ENCODE measurements around the gene STMN3.

DNA sequence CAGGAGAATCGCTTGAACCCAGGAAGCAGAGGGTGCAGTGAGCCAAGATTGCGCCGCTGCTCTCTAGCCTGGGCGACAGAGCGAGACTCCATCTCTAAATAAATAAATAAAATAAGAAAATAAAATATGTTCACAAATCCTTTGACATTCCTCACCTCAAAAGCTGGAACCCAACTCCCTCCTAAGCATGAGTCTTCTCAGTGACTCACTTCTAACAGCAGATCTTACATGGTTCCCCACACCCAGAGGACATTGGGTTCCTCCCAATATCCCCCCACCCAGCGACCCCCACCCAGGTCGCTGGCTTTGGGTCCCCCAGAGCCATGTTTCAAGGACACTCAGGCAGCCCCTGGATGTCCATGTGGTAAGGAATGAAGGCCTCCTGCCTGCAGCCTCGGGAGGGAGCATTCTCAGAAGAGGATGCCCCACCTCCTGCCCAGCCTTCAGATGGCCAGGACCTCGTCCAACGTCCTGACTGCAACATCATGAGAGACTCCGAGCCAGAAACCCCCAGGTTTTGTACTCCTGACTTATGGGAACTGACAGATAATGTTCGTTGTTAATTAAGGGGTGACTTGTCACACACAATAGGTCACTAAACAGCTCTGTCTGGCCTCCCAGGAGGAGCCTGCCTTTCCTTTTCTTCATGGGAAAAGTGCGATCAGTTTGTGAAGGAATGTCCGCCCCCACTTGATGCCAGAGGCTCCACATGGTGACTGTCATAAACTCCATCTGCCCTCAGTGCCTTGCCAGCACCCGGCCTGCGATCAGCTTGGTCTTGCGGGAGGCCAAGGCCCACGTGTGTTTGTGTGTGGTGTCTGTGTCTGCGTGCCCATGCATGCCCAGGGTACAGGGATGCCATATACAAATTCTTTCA, 16.2 kb downstream of the STMN3 start:
- TF ChIP-seq, protein P1, sequence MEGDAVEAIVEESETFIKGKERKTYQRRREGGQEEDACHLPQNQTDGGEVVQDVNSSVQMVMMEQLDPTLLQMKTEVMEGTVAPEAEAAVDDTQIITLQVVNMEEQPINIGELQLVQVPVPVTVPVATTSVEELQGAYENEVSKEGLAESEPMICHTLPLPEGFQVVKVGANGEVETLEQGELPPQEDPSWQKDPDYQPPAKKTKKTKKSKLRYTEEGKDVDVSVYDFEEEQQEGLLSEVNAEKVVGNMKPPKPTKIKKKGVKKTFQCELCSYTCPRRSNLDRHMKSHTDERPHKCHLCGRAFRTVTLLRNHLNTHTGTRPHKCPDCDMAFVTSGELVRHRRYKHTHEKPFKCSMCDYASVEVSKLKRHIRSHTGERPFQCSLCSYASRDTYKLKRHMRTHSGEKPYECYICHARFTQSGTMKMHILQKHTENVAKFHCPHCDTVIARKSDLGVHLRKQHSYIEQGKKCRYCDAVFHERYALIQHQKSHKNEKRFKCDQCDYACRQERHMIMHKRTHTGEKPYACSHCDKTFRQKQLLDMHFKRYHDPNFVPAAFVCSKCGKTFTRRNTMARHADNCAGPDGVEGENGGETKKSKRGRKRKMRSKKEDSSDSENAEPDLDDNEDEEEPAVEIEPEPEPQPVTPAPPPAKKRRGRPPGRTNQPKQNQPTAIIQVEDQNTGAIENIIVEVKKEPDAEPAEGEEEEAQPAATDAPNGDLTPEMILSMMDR (IDR thresholded peaks at IDR 0.05) = no peak
- TF ChIP-seq, protein P2, sequence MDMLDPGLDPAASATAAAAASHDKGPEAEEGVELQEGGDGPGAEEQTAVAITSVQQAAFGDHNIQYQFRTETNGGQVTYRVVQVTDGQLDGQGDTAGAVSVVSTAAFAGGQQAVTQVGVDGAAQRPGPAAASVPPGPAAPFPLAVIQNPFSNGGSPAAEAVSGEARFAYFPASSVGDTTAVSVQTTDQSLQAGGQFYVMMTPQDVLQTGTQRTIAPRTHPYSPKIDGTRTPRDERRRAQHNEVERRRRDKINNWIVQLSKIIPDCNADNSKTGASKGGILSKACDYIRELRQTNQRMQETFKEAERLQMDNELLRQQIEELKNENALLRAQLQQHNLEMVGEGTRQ (CRISPR knock-in tag; IDR thresholded peaks at IDR 0.05) = no peak
- TF ChIP-seq ESRRA (CRISPR knock-in tag; IDR thresholded peaks at IDR 0.05; ENCODE audit: borderline replicate concordance) = no peak
- no peak for TF ChIP-seq SP1 (CRISPR knock-in tag; conservative IDR thresholded peaks at IDR 0.05)
- no peak for TF ChIP-seq JAZF1 (CRISPR knock-in tag; IDR thresholded peaks at IDR 0.05)
- no peak for TF ChIP-seq ZNF138 (CRISPR knock-in tag; conservative IDR thresholded peaks at IDR 0.05)
- TF ChIP-seq, protein P3, sequence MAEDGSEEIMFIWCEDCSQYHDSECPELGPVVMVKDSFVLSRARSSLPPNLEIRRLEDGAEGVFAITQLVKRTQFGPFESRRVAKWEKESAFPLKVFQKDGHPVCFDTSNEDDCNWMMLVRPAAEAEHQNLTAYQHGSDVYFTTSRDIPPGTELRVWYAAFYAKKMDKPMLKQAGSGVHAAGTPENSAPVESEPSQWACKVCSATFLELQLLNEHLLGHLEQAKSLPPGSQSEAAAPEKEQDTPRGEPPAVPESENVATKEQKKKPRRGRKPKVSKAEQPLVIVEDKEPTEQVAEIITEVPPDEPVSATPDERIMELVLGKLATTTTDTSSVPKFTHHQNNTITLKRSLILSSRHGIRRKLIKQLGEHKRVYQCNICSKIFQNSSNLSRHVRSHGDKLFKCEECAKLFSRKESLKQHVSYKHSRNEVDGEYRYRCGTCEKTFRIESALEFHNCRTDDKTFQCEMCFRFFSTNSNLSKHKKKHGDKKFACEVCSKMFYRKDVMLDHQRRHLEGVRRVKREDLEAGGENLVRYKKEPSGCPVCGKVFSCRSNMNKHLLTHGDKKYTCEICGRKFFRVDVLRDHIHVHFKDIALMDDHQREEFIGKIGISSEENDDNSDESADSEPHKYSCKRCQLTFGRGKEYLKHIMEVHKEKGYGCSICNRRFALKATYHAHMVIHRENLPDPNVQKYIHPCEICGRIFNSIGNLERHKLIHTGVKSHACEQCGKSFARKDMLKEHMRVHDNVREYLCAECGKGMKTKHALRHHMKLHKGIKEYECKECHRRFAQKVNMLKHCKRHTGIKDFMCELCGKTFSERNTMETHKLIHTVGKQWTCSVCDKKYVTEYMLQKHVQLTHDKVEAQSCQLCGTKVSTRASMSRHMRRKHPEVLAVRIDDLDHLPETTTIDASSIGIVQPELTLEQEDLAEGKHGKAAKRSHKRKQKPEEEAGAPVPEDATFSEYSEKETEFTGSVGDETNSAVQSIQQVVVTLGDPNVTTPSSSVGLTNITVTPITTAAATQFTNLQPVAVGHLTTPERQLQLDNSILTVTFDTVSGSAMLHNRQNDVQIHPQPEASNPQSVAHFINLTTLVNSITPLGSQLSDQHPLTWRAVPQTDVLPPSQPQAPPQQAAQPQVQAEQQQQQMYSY (CRISPR knock-in tag; IDR thresholded peaks at IDR 0.05) = no peak
- TF ChIP-seq JUN (CRISPR knock-in tag; IDR thresholded peaks at IDR 0.05) = no peak
- no peak for TF ChIP-seq RORB (CRISPR knock-in tag; IDR thresholded peaks at IDR 0.05)
- TF ChIP-seq, protein P4, sequence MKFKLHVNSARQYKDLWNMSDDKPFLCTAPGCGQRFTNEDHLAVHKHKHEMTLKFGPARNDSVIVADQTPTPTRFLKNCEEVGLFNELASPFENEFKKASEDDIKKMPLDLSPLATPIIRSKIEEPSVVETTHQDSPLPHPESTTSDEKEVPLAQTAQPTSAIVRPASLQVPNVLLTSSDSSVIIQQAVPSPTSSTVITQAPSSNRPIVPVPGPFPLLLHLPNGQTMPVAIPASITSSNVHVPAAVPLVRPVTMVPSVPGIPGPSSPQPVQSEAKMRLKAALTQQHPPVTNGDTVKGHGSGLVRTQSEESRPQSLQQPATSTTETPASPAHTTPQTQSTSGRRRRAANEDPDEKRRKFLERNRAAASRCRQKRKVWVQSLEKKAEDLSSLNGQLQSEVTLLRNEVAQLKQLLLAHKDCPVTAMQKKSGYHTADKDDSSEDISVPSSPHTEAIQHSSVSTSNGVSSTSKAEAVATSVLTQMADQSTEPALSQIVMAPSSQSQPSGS (CRISPR knock-in tag; IDR thresholded peaks at IDR 0.05; ENCODE audit: borderline replicate concordance, low read depth) = no peak
- no peak for TF ChIP-seq ETV6 (CRISPR knock-in tag; IDR thresholded peaks at IDR 0.05)

All from WTC11 (cell line).